MV-4-11 (cell line): ENCODE results near the gene SAMD4B.
A peak's percentile ranks its signal among the peaks of the same experiment; 100 is the strongest.

ENCODE experiments used
- DNase-seq: peaks from one replicate; lab custom pipeline; 2025; lab: John Stamatoyannopoulos, UW

The SAMD4B gene

GRCh38 chr19:39336483-39336882 lies 5.7 kb upstream of the SAMD4B start:
- no peak for DNase-seq

- DNase-seq = no peak
Observed at GRCh38 chr19:39339674-39340073, 2.5 kb upstream of the SAMD4B start.

- peak; percentile 65 for DNase-seq
Observed at GRCh38 chr19:39340156-39340555, 2.1 kb upstream of the SAMD4B start.

DNA sequence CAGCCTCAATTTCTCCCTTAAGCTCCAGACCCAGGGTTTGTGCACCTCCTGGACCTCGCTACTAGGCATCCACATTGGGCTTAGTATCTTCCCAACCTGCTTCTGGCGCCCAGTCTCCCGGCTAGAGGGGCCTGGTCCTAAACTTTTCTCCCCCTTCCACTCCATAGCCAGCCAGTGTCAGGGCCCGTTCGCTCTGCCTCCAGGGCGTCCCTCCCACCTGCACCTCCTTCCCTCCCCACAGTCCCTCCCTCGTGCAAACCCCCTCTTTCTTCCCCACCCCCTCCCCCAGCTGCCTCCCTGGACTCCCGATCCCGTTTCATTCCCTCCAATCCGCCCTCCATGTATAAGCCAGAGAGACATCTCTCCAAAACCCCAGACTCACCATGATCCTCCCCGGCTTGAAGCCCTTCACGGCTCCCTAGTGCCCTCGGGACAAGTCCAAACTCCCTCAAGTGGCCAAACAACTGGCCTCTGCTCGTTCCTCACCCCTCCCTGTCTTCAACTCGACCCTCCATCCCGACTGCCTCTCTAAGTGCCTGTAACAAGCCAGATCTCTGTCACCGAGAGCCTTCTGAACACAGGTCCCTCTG lies 997 bp upstream of the SAMD4B start:
- peak; percentile 56 for DNase-seq

DNA sequence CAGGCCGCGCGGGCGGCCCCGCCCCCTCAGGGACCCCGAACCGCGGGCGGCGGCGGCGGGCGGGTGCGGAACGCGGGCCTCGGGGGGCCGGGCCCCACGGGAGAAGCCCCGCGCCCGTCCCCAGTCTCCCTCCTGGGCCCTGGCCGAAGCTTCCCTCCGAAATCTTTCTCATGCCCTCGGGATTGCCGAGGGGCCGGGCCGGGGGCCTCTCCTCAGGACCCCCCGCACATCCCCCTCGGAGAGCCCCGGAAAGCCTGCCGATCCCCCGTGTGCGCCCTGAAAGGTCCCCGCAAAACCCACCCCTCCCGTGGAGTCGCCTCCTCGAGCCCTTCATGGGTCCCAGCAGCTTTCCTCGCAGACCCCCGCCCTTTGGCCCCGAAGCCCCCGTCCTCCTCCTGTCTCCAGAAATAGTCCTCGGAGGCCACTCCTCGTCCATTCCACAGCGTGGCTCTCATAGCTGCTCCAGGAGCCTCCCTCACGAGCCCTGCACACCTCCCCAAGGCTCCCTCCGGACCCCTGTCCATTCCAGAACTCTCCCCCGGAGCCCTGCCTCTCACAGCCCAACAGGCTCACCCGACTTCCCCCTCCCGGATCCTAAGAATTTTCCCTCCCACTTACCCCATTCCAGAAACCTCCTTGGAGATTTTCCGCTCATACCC lies 555 bp downstream of the SAMD4B start:
- no peak for DNase-seq

GRCh38 chr19:39345956-39346355 lies 3.7 kb downstream of the SAMD4B start:
- no peak for DNase-seq

- DNase-seq = no peak
Observed at GRCh38 chr19:39347332-39348164, 5.3 kb downstream of the SAMD4B start.

GRCh38 chr19:39349326-39349725 lies 7.1 kb downstream of the SAMD4B start:
- DNase-seq = no peak

DNA sequence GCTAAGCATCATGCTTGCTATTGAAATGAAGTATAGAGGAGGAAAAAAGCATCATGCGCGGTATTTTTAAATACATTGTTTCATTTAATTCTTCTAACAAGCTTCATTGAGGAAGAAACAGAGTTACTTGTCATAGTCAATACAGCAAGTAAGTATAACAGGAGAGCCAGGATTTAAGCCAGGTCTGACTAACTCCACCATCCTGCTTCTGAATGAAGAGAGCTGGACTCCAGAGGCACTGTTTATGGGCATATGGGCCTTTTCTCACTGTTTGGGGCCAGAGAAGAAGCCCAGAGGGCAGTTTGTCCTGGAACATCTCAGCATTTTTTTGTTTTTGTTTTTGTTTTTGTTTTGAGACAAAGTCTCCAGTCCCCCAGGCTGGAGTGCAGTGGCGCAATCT lies 7.9 kb downstream of the SAMD4B start:
- DNase-seq = no peak

GRCh38 chr19:39351537-39352064 lies 9.4 kb downstream of the SAMD4B start:
- peak; percentile 62 for DNase-seq

- no peak for DNase-seq
Observed at GRCh38 chr19:39352381-39353255, 10.4 kb downstream of the SAMD4B start.

- no peak for DNase-seq
Observed at GRCh38 chr19:39355253-39355652, 13.0 kb downstream of the SAMD4B start.

GRCh38 chr19:39356073-39356472 lies 13.9 kb downstream of the SAMD4B start:
- no peak for DNase-seq

- DNase-seq = no peak
Observed at GRCh38 chr19:39356647-39357046, 14.4 kb downstream of the SAMD4B start.

DNA sequence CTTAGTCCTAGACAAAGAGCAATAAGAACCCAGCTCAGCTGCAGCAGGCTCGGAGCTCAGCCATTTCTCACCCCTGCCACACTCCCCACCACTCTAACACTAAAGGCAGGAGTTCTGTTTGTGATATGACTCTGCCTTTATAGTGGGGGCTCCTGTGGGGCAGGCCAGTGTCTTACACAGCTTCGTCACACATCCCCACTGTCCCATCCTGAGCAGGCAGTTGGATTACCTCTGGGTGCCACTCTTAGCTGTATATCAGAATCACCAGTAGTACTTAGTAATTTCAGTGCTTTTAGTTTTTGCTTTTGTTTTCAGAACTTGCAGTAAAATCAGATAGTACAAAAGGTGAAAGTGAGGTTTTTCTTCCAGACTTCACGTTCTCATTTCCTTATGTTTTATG lies 16.8 kb downstream of the SAMD4B start:
- DNase-seq = no peak

DNA sequence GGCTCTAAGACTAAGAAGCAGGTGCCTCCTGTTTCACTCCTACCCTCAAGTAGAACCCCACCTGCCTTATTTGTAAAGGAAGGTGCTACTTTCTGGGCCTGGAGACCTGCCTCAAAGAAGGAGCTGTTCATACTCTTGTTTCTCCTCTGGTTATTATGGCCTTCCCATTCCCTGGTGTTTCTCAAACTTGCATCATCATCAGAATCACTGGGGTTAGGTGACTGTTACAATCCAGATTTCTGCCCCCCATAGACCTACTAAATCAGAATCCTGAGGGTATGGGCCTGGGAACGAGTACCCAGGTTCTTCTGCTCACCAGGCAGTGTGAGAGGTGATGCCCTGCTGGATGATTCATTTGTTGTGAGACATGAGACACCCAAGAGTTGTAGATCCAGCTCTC lies 18.4 kb downstream of the SAMD4B start:
- no peak for DNase-seq

- DNase-seq = no peak
Observed at GRCh38 chr19:39362682-39363657, 20.7 kb downstream of the SAMD4B start.

GRCh38 chr19:39363901-39364457 lies 21.8 kb downstream of the SAMD4B start:
- DNase-seq = no peak

- no peak for DNase-seq
Observed at GRCh38 chr19:39365531-39365930, 23.3 kb downstream of the SAMD4B start.

GRCh38 chr19:39369200-39369599 lies 27.0 kb downstream of the SAMD4B start:
- no peak for DNase-seq
